SK-N-MC (cell line): ENCODE measurements around the gene PRTFDC1.

Experiments
- EZH2 ChIP-seq: fragments of 200-600 bp; sonication (generic); IDR thresholded peaks from one replicate; pipeline ENCODE4 v1.6.1; 2017; ENCODE audit warnings: antibody characterized with exemption
- FOXP2 ChIP-seq: optimal IDR thresholded peaks from 2 replicates; pipeline ENCODE3; 2011; ENCODE audit warnings: mild to moderate bottlenecking, moderate library complexity; ENCODE audit not compliant: insufficient read depth; ENCODE audit errors: extremely low read length, control extremely low read depth
- POLR2AphosphoS5 ChIP-seq: IDR thresholded peaks from 2 replicates; pipeline ENCODE4 v1.6.1; 2012; ENCODE audit warnings: mild to moderate bottlenecking, low read depth, low read length, borderline replicate concordance

DNA sequence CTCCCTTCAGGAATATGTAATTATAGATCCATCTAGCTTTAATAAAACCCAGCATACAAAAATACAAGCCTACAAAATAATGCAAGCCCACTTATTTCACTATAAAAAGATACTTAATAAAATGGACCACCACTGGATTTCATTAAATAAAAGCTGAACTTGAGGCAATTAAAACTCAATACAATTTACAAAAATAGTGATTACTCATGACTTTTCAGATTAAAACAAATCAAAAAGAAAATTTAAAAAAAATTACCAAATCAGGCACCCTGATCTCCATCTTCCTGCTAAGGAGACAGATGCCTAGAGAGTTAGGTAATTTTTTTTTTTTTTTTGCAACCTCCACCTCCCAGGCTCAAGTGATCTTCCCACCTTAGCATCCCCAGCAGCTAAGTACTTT, 41.8 kb downstream of the PRTFDC1 start:
- TF ChIP-seq EZH2 (no peak), POLR2AphosphoS5 (no peak), FOXP2 (no peak)
